ENCODE measurements around the gene IL1R2. TPM values are rescaled to one million over a fixed set of nuclear protein-coding genes. Genes with fewer than 3 reads are reported as not detected.

Gene IL1R2
- total and polyA plus RNA-seq, 2 of the 13 experiments (the other 11 are each of a cell fraction or from before 2014, with no cell fraction given): 3.6 to 7.3 TPM

DNA sequence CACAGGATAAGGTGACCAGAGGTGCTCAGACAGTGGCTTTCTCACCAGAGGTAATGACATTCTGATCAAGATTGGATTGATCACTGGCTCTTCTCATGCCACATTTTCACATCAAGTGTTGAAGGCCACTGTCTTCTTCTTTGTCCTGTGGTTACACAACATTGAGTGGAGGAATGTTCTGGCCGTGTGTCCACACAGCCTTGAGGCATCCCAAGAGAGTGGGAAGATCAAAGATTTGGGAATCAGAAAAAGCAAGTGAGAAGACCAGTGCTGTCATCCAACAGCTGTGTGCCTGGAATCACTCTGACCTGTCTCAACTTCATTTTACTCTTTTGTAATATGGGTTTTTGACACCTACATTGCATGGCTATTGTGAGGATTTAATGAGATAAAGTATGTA, 67.4 kb downstream of the IL1R2 start (continued):
- TF ChIP-seq PCBP1 (IDR thresholded peaks at IDR 0.05; ENCODE audit: borderline replicate concordance, low read depth, low read length): no peak
- TF ChIP-seq ZNF207 (IDR thresholded peaks at IDR 0.05; ENCODE audit: borderline replicate concordance): no peak
- TF ChIP-seq HNRNPH1 (optimal IDR thresholded peaks at IDR 0.05; ENCODE audit: low read depth, low read length): no peak
- TF ChIP-seq, protein P1, sequence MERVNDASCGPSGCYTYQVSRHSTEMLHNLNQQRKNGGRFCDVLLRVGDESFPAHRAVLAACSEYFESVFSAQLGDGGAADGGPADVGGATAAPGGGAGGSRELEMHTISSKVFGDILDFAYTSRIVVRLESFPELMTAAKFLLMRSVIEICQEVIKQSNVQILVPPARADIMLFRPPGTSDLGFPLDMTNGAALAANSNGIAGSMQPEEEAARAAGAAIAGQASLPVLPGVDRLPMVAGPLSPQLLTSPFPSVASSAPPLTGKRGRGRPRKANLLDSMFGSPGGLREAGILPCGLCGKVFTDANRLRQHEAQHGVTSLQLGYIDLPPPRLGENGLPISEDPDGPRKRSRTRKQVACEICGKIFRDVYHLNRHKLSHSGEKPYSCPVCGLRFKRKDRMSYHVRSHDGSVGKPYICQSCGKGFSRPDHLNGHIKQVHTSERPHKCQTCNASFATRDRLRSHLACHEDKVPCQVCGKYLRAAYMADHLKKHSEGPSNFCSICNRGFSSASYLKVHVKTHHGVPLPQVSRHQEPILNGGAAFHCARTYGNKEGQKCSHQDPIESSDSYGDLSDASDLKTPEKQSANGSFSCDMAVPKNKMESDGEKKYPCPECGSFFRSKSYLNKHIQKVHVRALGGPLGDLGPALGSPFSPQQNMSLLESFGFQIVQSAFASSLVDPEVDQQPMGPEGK (CRISPR knock-in tag; IDR thresholded peaks at IDR 0.05): no peak
- no peak for TF ChIP-seq KDM1A (CRISPR knock-in tag; IDR thresholded peaks at IDR 0.05)
- no peak for TF ChIP-seq ZNF615 (CRISPR knock-in tag; IDR thresholded peaks at IDR 0.05; ENCODE audit: borderline replicate concordance)
- TF ChIP-seq RAD21 (CRISPR knock-in tag; IDR thresholded peaks at IDR 0.05): no peak
- TF ChIP-seq, protein P2, sequence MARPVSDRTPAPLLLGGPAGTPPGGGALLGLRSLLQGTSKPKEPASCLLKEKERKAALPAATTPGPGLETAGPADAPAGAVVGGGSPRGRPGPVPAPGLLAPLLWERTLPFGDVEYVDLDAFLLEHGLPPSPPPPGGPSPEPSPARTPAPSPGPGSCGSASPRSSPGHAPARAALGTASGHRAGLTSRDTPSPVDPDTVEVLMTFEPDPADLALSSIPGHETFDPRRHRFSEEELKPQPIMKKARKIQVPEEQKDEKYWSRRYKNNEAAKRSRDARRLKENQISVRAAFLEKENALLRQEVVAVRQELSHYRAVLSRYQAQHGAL (CRISPR knock-in tag; IDR thresholded peaks at IDR 0.05; ENCODE audit: not compliant biosample characterization): no peak
- TF ChIP-seq SIN3A (IDR thresholded peaks at IDR 0.05; ENCODE audit: borderline replicate concordance, low read depth, low read length): no peak
- TF ChIP-seq HCFC1 (IDR thresholded peaks at IDR 0.05; ENCODE audit: low read depth, low read length): no peak
- TF ChIP-seq ZNF746 (CRISPR knock-in tag; IDR thresholded peaks at IDR 0.05): no peak
- peak; percentile 23; the same call in 1 of the 2 replicates for TF ChIP-seq TCF7 (IDR thresholded peaks at IDR 0.05; ENCODE audit: low read depth)
- TF ChIP-seq GATA4 (IDR thresholded peaks at IDR 0.05; ENCODE audit: borderline replicate concordance, low read depth): no peak
- no peak for TF ChIP-seq PHF20 (CRISPR knock-in tag; IDR thresholded peaks at IDR 0.05)
- no peak for TF ChIP-seq ZNF768 (CRISPR knock-in tag; IDR thresholded peaks at IDR 0.05)
- no peak for TF ChIP-seq MZF1 (CRISPR knock-in tag; IDR thresholded peaks at IDR 0.05; ENCODE audit: borderline replicate concordance)
- TF ChIP-seq CAMTA2 (CRISPR knock-in tag; IDR thresholded peaks at IDR 0.05; ENCODE audit: borderline replicate concordance): no peak
- no peak for TF ChIP-seq STAT5B (CRISPR knock-in tag; IDR thresholded peaks at IDR 0.05)
- TF ChIP-seq CC2D1A (CRISPR knock-in tag; IDR thresholded peaks at IDR 0.05): no peak
- 0 out of 2 replicates have a peak, but pooled peaks have one; percentile 6 for TF ChIP-seq POLR2G (IDR thresholded peaks at IDR 0.05; ENCODE audit: low read depth, low read length)
- TF ChIP-seq, protein P3, sequence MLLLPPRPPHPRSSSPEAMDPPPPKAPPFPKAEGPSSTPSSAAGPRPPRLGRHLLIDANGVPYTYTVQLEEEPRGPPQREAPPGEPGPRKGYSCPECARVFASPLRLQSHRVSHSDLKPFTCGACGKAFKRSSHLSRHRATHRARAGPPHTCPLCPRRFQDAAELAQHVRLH (CRISPR knock-in tag; IDR thresholded peaks at IDR 0.05; ENCODE audit: borderline replicate concordance, low read depth): no peak
- peak; percentile 32; the same call in 1 of the 2 replicates for TF ChIP-seq ZNF317 (CRISPR knock-in tag; IDR thresholded peaks at IDR 0.05)
- peak; percentile 49; the same call in 1 of the 2 replicates for TF ChIP-seq CEBPB (IDR thresholded peaks at IDR 0.05; ENCODE audit: borderline replicate concordance, low read depth, low read length)
- TF ChIP-seq, protein P4, sequence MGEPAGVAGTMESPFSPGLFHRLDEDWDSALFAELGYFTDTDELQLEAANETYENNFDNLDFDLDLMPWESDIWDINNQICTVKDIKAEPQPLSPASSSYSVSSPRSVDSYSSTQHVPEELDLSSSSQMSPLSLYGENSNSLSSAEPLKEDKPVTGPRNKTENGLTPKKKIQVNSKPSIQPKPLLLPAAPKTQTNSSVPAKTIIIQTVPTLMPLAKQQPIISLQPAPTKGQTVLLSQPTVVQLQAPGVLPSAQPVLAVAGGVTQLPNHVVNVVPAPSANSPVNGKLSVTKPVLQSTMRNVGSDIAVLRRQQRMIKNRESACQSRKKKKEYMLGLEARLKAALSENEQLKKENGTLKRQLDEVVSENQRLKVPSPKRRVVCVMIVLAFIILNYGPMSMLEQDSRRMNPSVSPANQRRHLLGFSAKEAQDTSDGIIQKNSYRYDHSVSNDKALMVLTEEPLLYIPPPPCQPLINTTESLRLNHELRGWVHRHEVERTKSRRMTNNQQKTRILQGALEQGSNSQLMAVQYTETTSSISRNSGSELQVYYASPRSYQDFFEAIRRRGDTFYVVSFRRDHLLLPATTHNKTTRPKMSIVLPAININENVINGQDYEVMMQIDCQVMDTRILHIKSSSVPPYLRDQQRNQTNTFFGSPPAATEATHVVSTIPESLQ (CRISPR knock-in tag; conservative IDR thresholded peaks at IDR 0.05): no peak
- TF ChIP-seq ZNF557 (CRISPR knock-in tag; IDR thresholded peaks at IDR 0.05): no peak
- no peak for TF ChIP-seq HOXD1 (CRISPR knock-in tag; IDR thresholded peaks at IDR 0.05)
